Smooth muscle cell (in vitro differentiated cells): ENCODE measurements around the gene AMFR. TPM values are rescaled to one million over a fixed set of nuclear protein-coding genes. Genes with fewer than 3 reads are reported as not detected.

Source experiments
- DNase-seq: peaks from one replicate; lab custom pipeline; 2025; ENCODE audit not compliant: unreplicated experiment; lab: John Stamatoyannopoulos, UW
- H2AFZ ChIP-seq: fragments of 200-600 bp; sonication (generic); 2 replicates; pipeline ENCODE4 v1.6.0; 2016; ENCODE audit warnings: antibody characterized with exemption, low read depth, mild to moderate bottlenecking
- H3F3A ChIP-seq: fragments of 200-600 bp; sonication (generic); 2 replicates; pipeline ENCODE4 v1.6.0; 2017; ENCODE audit warnings: antibody characterized with exemption, low read depth
- H3K27ac ChIP-seq: fragments of 200-600 bp; sonication (generic); 2 replicates; pipeline ENCODE4 v1.5.1; 2016; ENCODE audit warnings: low read depth, mild to moderate bottlenecking
- H3K27me3 ChIP-seq: fragments of 200-600 bp; sonication (generic); 2 replicates; pipeline ENCODE4 v1.6.1; 2016; ENCODE audit warnings: low read depth, mild to moderate bottlenecking
- H3K36me3 ChIP-seq: fragments of 200-600 bp; sonication (generic); 2 replicates; pipeline ENCODE4 v1.5.1; 2016; ENCODE audit warnings: low read depth
- H3K4me1 ChIP-seq: fragments of 200-600 bp; sonication (generic); 2 replicates; pipeline ENCODE4 v1.5.1; 2016; ENCODE audit warnings: low read depth
- H3K4me2 ChIP-seq: fragments of 200-600 bp; sonication (generic); 2 replicates; pipeline ENCODE4 v1.6.0; 2016; ENCODE audit warnings: mild to moderate bottlenecking
- H3K4me3 ChIP-seq: fragments of 200-600 bp; sonication (generic); 2 replicates; pipeline ENCODE4 v1.5.1; 2016; ENCODE audit warnings: mild to moderate bottlenecking
- H3K79me2 ChIP-seq: fragments of 200-600 bp; sonication (generic); 2 replicates; pipeline ENCODE4 v1.6.0; 2016; ENCODE audit warnings: low read depth, mild to moderate bottlenecking
- H3K9ac ChIP-seq: fragments of 200-600 bp; sonication (generic); 2 replicates; pipeline ENCODE4 v1.6.0; 2016; ENCODE audit warnings: low read depth
- H3K9me3 ChIP-seq: fragments of 200-600 bp; sonication (generic); replicated peaks from 2 replicates; pipeline ENCODE4 v1.5.1; 2016; ENCODE audit warnings: low read depth
- H4K20me1 ChIP-seq: fragments of 200-600 bp; sonication (generic); 2 replicates; pipeline ENCODE4 v1.6.0; 2016; ENCODE audit warnings: low read depth
- CTCF ChIP-seq: fragments of 200-600 bp; sonication (generic); IDR thresholded peaks from 2 replicates; pipeline ENCODE4 v1.5.1; 2017; ENCODE audit warnings: borderline replicate concordance, mild to moderate bottlenecking, antibody characterized with exemption; ENCODE audit not compliant: insufficient read depth, poor library complexity, severe bottlenecking
- WGBS: methylation state at CpG from one replicate; pipeline ENCODE4 v1.1.7; 2016; ENCODE audit warnings: low lambda C conversion rate; 5-methylcytosine and 5-hydroxymethylcytosine counted together
- polyA plus RNA-seq: library from polyadenylated mRNA; unstranded; fragments of >200 nt; fragmentation: Nextera tagmentation; extraction: Ambion mirVana; gene quantifications from 2 replicates; pipeline ENCODE4 v1.2.1, GENCODE V29; 2016
- total RNA-seq: library from RNA; depleted of rRNA; stranded (reverse); fragments of >200 nt; gene quantifications from 2 replicates; pipeline ENCODE4 v1.2.3, GENCODE V29; 2014

Gene AMFR
- total and polyA plus RNA-seq, 2 experiments from 2014 or later = 45.2 to 76.6 TPM

DNA sequence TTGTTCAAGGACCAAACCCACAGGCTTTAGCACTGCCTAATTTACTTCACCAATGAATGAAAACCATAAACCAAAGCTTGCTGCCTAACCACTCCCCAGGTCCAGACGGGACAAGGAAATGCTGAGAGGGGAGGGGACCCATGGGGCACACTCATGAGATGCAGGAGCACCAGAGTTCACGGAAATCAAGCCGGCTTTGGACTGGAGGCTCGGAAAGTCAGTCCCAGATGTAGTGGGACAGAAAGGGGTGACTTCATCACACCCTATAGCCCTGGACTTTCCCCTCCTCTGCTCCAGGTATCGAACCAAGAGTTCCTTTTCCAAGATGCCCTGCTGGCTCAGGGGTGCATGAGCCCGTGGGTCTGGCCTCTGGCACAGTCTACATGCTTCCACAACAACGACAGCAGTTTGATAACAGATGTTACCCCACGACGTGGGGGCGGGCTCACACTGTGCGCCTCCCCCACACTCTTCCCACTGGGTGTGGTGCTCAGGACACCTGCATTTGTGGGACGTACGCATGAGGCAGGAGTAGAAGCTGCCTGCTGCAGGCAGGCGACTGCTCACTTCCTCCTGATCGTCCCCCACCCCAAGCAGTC is 63.2 kb downstream of the AMFR start:
- no peak overlapping the region for H3K27ac ChIP-seq
- H3K79me2 ChIP-seq = no peaks in the 10 kb centered on the region
- no peak overlapping the region for H3K4me2 ChIP-seq
- WGBS = 91% methylated on average over 15 of the region's 15 CpGs
- H3K9me3 ChIP-seq = no peaks in the 10 kb centered on the region
- H3K4me3 ChIP-seq = no peak overlapping the region
- H4K20me1 ChIP-seq = no peaks in the 10 kb centered on the region
- no peak overlapping the region for H2AFZ ChIP-seq
- H3F3A ChIP-seq = no peaks in the 10 kb centered on the region
- DNase-seq = no peak
- H3K4me1 ChIP-seq = peaks cover 17% of the 10 kb centered on the region
- TF ChIP-seq CTCF = no peak
- no peaks in the 10 kb centered on the region for H3K27me3 ChIP-seq
- H3K36me3 ChIP-seq = no peaks in the 10 kb centered on the region
- H3K9ac ChIP-seq = no peak overlapping the region

DNA sequence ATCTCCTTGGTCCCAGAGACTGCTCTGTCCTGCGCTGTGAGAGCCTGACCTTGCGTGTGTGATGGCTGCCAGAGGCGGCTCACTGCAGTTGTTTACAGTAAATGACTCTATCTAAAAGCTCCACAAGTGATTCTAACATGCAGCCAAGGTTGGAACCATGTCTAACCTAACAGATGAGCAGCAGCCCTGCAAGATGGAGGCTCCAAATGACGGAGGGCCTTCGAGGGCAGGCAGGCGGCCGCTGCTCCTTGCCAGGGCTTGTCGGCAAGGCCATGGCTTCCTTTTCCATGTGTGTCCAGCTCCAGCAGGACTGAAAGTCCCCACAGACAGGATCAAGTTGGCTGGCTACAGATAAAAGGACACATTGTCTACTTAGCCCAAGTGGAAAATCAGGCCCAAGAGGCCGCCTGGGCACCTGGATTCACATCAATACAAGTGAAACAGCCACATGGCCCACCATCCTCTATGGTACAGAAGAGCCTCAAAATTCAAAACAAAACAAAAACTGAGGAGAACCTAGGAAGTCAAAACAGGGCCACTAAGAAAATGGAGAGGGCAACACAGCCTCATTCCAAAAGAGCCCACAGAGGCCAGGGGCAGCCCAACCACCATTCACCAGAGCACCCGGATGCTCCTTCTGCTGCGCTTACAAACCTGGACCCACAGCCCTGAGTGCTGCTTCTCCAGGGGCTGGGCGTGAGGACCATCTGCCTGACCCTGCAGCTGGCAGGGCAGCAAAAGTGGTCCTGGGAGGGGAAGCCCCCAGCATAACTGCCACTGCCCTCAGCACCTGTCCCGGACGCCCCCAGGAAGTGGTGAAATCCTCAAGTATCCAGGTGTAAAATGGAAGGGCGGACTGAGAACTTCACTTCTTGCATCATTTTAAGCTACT is 65.0 kb downstream of the AMFR start:
- 97% methylated on average over 15 of the region's 15 CpGs for WGBS
- no peak overlapping the region for H2AFZ ChIP-seq
- no peak overlapping the region for H3K9ac ChIP-seq
- H3K27ac ChIP-seq = no peak overlapping the region
- TF ChIP-seq CTCF = no peak
- H3F3A ChIP-seq = peaks cover 6% of the 10 kb centered on the region
- no peak overlapping the region for H3K4me2 ChIP-seq
- peaks cover 27% of the 10 kb centered on the region for H3K4me1 ChIP-seq
- H3K27me3 ChIP-seq = no peaks in the 10 kb centered on the region
- no peak overlapping the region for H3K4me3 ChIP-seq
- no peak for DNase-seq
- H3K9me3 ChIP-seq = no peaks in the 10 kb centered on the region
- H3K79me2 ChIP-seq = no peaks in the 10 kb centered on the region
- no peaks in the 10 kb centered on the region for H4K20me1 ChIP-seq
- H3K36me3 ChIP-seq = no peaks in the 10 kb centered on the region

- Histone ChIP-seq H3K9me3 (no peaks in the 10 kb centered on the region), H3K27me3 (no peaks in the 10 kb centered on the region), H3K4me2 (peak overlapping the region; percentile 82), H3F3A (peaks cover 6% of the 10 kb centered on the region), H3K9ac (peak overlapping the region; percentile 92), H3K79me2 (no peaks in the 10 kb centered on the region), H4K20me1 (no peaks in the 10 kb centered on the region), H3K27ac (peak overlapping the region; percentile 72), H3K36me3 (no peaks in the 10 kb centered on the region), H3K4me3 (peak overlapping the region; percentile 59), H3K4me1 (peaks cover 27% of the 10 kb centered on the region), H2AFZ (peak overlapping the region; percentile 78)
- TF ChIP-seq CTCF = no peak
- 91% methylated on average over 13 of the region's 13 CpGs for WGBS
- DNase-seq = no peak
These were observed 67.5 kb downstream of the AMFR start for GRCh38 chr16:56357765-56358322.
